ENCODE measurements around the gene CIAO2A.
A peak's percentile ranks its signal among the peaks of the same experiment; 100 is the strongest.

Gene CIAO2A

GRCh38 chr15:64093627-64094417 lies at the start of gene CIAO2A:
CIAO2A (minus strand) TSS chr15:64093838; CDS start chr15:64093768, 70 bp downstream.
- Histone ChIP-seq H2AFZ (peak within 1 kb of the TSS; percentile 90), H3K27ac (peak within 1 kb of the TSS; percentile 91), H3K9me3 (ENCODE audit: control insufficient read depth, low read length) (no peaks in the 10 kb centered on the region), H3K4me3 (ENCODE audit: low read depth, low read length) (peak within 1 kb of the TSS; percentile 77), H3K79me2 (peaks cover 11% of the 10 kb centered on the region), H3K9ac (peak within 1 kb of the TSS; percentile 46), H3K4me1 (peaks cover 6% of the 10 kb centered on the region), H3K36me3 (ENCODE audit: control insufficient read depth, insufficient read depth, low read length) (no peaks in the 10 kb centered on the region), H3K4me2 (ENCODE audit: low read length) (peak within 1 kb of the TSS; percentile 68), H3K27me3 (ENCODE audit: control insufficient read depth, insufficient read depth, low read length) (no peaks in the 10 kb centered on the region)
- TF ChIP-seq CTCF (IDR thresholded peaks at IDR 0.05): no peak

- H3K4me3 ChIP-seq (ENCODE audit: low read depth, low read length): no peak overlapping the region
- TF ChIP-seq CTCF (IDR thresholded peaks at IDR 0.05): no peak
- no peak overlapping the region for H3K27ac ChIP-seq
- H3K4me2 ChIP-seq (ENCODE audit: low read length): no peak overlapping the region
- no peaks in the 10 kb centered on the region for H3K9me3 ChIP-seq (ENCODE audit: control insufficient read depth, low read length)
- H3K79me2 ChIP-seq: no peaks in the 10 kb centered on the region
- H3K27me3 ChIP-seq (ENCODE audit: control insufficient read depth, insufficient read depth, low read length): no peaks in the 10 kb centered on the region
- H2AFZ ChIP-seq: no peak overlapping the region
- H3K9ac ChIP-seq: no peak overlapping the region
- no peaks in the 10 kb centered on the region for H3K36me3 ChIP-seq (ENCODE audit: control insufficient read depth, insufficient read depth, low read length)
- H3K4me1 ChIP-seq: no peaks in the 10 kb centered on the region
Observed at GRCh38 chr15:64143276-64143675, 49.6 kb upstream of the CIAO2A start.

GRCh38 chr15:64141798-64142512 lies 48.3 kb upstream of the CIAO2A start:
- Histone ChIP-seq H3K9ac (no peak overlapping the region), H3K36me3 (ENCODE audit: control insufficient read depth, insufficient read depth, low read length) (no peaks in the 10 kb centered on the region), H3K27me3 (ENCODE audit: control insufficient read depth, insufficient read depth, low read length) (no peaks in the 10 kb centered on the region), H3K4me2 (ENCODE audit: low read length) (no peak overlapping the region), H3K27ac (no peak overlapping the region), H3K4me1 (no peaks in the 10 kb centered on the region), H2AFZ (no peak overlapping the region), H3K4me3 (ENCODE audit: low read depth, low read length) (no peak overlapping the region), H3K9me3 (ENCODE audit: control insufficient read depth, low read length) (no peaks in the 10 kb centered on the region), H3K79me2 (no peaks in the 10 kb centered on the region)
- no peak for TF ChIP-seq CTCF (IDR thresholded peaks at IDR 0.05)

GRCh38 chr15:64138331-64138941 lies 44.8 kb upstream of the CIAO2A start:
- H3K36me3 ChIP-seq (ENCODE audit: control insufficient read depth, insufficient read depth, low read length): no peaks in the 10 kb centered on the region
- TF ChIP-seq CTCF (IDR thresholded peaks at IDR 0.05): no peak

More at GRCh38 chr15:64138331-64138941, 44.8 kb upstream of the CIAO2A start:
- Histone ChIP-seq H3K27me3 (ENCODE audit: control insufficient read depth, insufficient read depth, low read length) (no peaks in the 10 kb centered on the region), H3K4me1 (no peaks in the 10 kb centered on the region), H3K79me2 (no peaks in the 10 kb centered on the region), H3K4me3 (ENCODE audit: low read depth, low read length) (no peak overlapping the region), H3K9ac (no peak overlapping the region), H3K27ac (no peak overlapping the region), H3K9me3 (ENCODE audit: control insufficient read depth, low read length) (no peaks in the 10 kb centered on the region), H2AFZ (no peak overlapping the region), H3K4me2 (ENCODE audit: low read length) (no peak overlapping the region)

Measured in parathyroid adenoma (tissue), 2 donors.